Calu3 (cell line): ENCODE data around the gene SNX30. TPM values are rescaled to one million over a fixed set of nuclear protein-coding genes. Genes with fewer than 3 reads are reported as not detected.
"Not testable (repeated sequence)": the region's sequence is repeated elsewhere in the genome, so short reads cannot be mapped to it uniquely, and the experiment has no call there.

Experiments
- BruUV-seq: library from RNA; stranded (reverse); fragments of 400-500 nt; replicated peaks from 2 replicates; lab custom pipeline; 2021; lab: Mats Ljungman, UMichigan
- CTCF ChIA-PET: fragments of 300-600 bp; sonication (Branson Sonifier 250); formaldehyde crosslinking; loops from one replicate; lab custom pipeline; 2022; ENCODE audit warnings: antibody characterized with exemption; lab: Charles Lee
- DNase-seq: peaks from one replicate; pipeline ENCODE4 v3.0.0; 2022
- H3K27ac Mint-ChIP-seq: one replicate; pipeline ENCODE4 v1.8.0; 2022; ENCODE audit warnings: mixed read lengths; ENCODE audit not compliant: unreplicated experiment
- H3K27me3 Mint-ChIP-seq: one replicate; pipeline ENCODE4 v1.8.0; 2022; ENCODE audit warnings: mixed read lengths; ENCODE audit not compliant: unreplicated experiment
- H3K36me3 Mint-ChIP-seq: one replicate; pipeline ENCODE4 v1.8.0; 2022; ENCODE audit warnings: mild to moderate bottlenecking, moderate library complexity, mixed read lengths; ENCODE audit not compliant: insufficient read depth, unreplicated experiment
- H3K4me1 Mint-ChIP-seq: one replicate; pipeline ENCODE4 v1.8.0; 2022; ENCODE audit warnings: mild to moderate bottlenecking, low read depth, mixed read lengths; ENCODE audit not compliant: unreplicated experiment
- H3K4me3 Mint-ChIP-seq: one replicate; pipeline ENCODE4 v1.8.0; 2022; ENCODE audit warnings: mild to moderate bottlenecking, low read depth, moderate library complexity, mixed read lengths; ENCODE audit not compliant: unreplicated experiment
- H3K9me3 Mint-ChIP-seq: one replicate; pipeline ENCODE4 v1.8.0; 2022; ENCODE audit warnings: low read depth, mixed read lengths; ENCODE audit not compliant: unreplicated experiment
- intact Hi-C: fragments of 100-400 bp; cut with micrococcal nuclease; formaldehyde crosslinking; loops from one replicate; pipeline ENCODE4 v1.10.0; 2022; ENCODE audit not compliant: unreplicated experiment
- total RNA-seq: library from RNA; stranded (reverse); gene quantifications from 2 replicates; pipeline ENCODE4 v1.2.3, GENCODE V29; 2022
- TF ChIP-seq, protein P1 (sequence below): fragments of 200-600 bp; IDR thresholded peaks from one replicate; pipeline ENCODE4 v1.8.0; 2022; ENCODE audit warnings: antibody characterized with exemption; ENCODE audit not compliant: unreplicated experiment

The SNX30 gene
- total RNA-seq, 1 experiment from 2014 or later: 8.7 TPM

DNA sequence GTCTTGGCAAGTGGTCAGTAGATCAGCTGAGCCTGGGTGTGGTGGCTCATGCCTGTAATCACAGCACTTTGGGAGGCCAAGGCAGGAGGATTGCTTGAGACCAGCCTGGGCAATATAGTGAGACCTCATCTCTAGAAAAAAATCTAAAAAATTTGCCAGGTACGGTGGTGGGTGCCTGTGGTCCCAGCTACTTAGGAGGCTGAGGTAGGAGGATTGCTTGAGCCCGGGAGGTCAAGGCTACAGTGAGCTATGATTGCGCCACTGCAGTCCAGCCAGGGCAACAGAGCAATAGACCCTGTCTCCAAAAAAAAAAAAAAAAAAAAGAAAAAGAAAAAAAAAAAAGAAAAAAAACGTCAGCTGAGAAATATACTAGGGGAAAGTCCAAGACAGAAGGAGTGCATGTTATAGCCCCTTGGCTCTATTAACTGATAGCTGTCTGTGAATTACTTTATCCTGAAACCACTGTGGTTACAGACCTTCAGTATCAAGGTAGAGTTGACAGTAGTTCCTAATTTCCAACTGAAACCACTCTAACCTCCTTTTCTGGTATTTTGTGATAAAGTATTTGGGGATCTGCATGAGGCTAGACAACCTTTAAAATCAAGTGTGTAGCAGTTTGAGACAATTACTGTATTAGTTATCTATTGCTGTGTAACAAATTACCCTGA lies 30.3 kb upstream of the SNX30 start:
- intact Hi-C loops: no loop called here
- TF ChIP-seq, protein P1, sequence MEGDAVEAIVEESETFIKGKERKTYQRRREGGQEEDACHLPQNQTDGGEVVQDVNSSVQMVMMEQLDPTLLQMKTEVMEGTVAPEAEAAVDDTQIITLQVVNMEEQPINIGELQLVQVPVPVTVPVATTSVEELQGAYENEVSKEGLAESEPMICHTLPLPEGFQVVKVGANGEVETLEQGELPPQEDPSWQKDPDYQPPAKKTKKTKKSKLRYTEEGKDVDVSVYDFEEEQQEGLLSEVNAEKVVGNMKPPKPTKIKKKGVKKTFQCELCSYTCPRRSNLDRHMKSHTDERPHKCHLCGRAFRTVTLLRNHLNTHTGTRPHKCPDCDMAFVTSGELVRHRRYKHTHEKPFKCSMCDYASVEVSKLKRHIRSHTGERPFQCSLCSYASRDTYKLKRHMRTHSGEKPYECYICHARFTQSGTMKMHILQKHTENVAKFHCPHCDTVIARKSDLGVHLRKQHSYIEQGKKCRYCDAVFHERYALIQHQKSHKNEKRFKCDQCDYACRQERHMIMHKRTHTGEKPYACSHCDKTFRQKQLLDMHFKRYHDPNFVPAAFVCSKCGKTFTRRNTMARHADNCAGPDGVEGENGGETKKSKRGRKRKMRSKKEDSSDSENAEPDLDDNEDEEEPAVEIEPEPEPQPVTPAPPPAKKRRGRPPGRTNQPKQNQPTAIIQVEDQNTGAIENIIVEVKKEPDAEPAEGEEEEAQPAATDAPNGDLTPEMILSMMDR: no peak
- CTCF ChIA-PET: no interaction called here
- no peak for DNase-seq
- Mint-ChIP-seq H3K36me3 (peaks cover 21% of the 10 kb centered on the region), H3K27ac (no peak overlapping the region), H3K4me3 (no peak overlapping the region), H3K4me1 (no peaks in the 10 kb centered on the region), H3K9me3 (no peaks in the 10 kb centered on the region), H3K27me3 (no peaks in the 10 kb centered on the region)
- no TSS peak for BruUV-seq

DNA sequence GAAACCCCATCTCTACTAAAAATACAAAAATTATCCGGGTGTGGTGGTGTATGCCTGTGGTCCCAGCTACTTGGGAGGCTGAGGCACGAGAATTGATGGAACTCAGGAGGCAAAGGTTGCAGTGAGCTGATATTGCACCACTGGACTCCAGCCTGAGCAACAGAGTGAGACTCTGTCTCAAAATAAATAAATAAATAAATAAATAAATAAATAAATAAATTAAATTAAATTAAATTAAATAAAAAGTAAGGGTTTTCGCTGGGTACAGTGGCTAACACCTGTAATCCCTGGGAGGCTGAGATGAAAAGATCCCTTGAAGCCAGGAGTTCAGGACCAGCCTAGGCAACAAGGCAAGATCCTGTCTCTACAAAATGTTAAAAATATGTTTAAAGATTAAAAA lies 27.8 kb upstream of the SNX30 start:
- H3K9me3 Mint-ChIP-seq, H3K4me1 Mint-ChIP-seq, BruUV-seq, H3K36me3 Mint-ChIP-seq, H3K27me3 Mint-ChIP-seq, DNase-seq, intact Hi-C loops, CTCF ChIA-PET, H3K27ac Mint-ChIP-seq, H3K4me3 Mint-ChIP-seq: not testable (repeated sequence)

DNA sequence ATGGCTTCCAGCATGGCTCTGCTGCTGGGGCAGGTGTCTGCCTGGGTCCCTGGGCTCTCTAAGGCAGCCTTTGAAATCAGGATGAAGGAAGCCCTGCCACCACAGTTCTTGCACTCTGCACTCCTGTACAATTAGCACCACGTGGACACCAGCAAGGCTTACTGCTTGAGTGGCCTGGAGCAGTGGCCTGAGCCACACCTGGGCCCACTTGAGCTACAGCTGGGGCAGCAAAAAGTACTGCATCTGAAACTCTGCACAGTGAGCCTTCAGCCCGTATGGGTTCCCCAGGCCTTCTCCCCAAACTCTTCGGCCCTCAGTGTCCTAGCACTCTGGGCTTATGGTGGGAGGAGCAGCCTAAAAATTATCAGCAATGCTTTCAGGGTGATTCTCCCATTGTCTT lies 24.6 kb upstream of the SNX30 start:
- Mint-ChIP-seq H3K27me3 (no peaks in the 10 kb centered on the region), H3K36me3 (no peaks in the 10 kb centered on the region), H3K27ac (no peak overlapping the region), H3K4me1 (no peaks in the 10 kb centered on the region), H3K9me3 (no peaks in the 10 kb centered on the region), H3K4me3 (no peak overlapping the region)
- TF ChIP-seq, protein P1: no peak
- no TSS peak for BruUV-seq
- no peak for DNase-seq
- intact Hi-C loops: no loop called here
- CTCF ChIA-PET: no interaction called here

DNA sequence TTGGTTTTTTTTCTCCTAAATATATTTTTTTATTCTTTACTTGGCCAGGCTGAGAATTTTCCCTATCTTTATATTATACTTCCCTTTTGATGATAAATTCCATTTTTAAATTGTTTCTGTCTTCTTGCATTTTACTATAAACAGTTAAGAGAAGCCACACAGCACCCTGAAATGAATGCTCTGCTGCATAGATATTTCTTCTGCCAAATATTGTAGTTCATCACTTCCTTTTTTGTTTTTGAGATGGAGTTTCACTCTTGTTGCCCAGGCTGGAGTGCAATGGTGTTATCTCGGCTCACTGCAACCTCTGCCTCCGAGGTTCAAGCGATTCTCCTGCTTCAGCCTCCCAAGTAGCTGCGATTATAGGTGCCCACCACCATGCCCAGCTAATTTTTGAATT lies 24.1 kb upstream of the SNX30 start:
- CTCF ChIA-PET: no interaction called here
- no peaks in the 10 kb centered on the region for H3K9me3 Mint-ChIP-seq
- H3K27me3 Mint-ChIP-seq: no peaks in the 10 kb centered on the region
- TF ChIP-seq, protein P1: no peak
- H3K4me1 Mint-ChIP-seq: no peaks in the 10 kb centered on the region
- DNase-seq: no peak
- no peaks in the 10 kb centered on the region for H3K36me3 Mint-ChIP-seq
- H3K4me3 Mint-ChIP-seq: no peak overlapping the region
- intact Hi-C loops: no loop called here
- no TSS peak for BruUV-seq
- H3K27ac Mint-ChIP-seq: no peak overlapping the region

DNA sequence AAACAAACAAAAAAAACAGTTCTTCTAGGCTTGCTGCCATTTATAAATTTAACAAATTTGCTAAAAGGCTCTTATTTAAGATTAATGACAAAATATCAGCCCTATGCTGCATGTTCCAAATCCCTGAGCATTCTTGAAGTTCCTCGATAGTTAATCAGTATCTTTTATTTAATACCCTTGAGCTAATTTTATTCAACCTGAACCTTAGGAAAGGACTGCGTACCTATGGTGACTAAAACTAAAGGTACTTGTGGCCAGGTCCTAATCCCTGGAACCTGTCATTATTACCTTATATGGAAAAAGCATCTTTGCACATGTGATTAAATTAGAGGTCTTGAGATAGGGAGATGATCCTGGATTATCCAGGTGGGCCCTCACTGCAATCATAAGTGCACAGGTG lies 22.2 kb upstream of the SNX30 start:
- H3K9me3 Mint-ChIP-seq: no peaks in the 10 kb centered on the region
- H3K4me3 Mint-ChIP-seq: no peak overlapping the region
- no peaks in the 10 kb centered on the region for H3K27me3 Mint-ChIP-seq
- TF ChIP-seq, protein P1: no peak
- DNase-seq: no peak
- no peaks in the 10 kb centered on the region for H3K4me1 Mint-ChIP-seq
- no peak overlapping the region for H3K27ac Mint-ChIP-seq
- no TSS peak for BruUV-seq
- CTCF ChIA-PET: no interaction called here
- no peaks in the 10 kb centered on the region for H3K36me3 Mint-ChIP-seq
- intact Hi-C loops: no loop called here
